ENCODE results near the gene PTTG1IP2.

PTTG1IP2 gene

GRCh38 chr7:90484706-90485105 lies 15.3 kb downstream of the PTTG1IP2 start:
- DNase-seq: no peak

- DNase-seq: no peak
Measured at GRCh38 chr7:90485734-90486316, 16.4 kb downstream of the PTTG1IP2 start.

GRCh38 chr7:90487808-90488207 lies 18.4 kb downstream of the PTTG1IP2 start:
- DNase-seq: no peak

GRCh38 chr7:90488220-90488619 lies 18.8 kb downstream of the PTTG1IP2 start:
- no peak for DNase-seq

GRCh38 chr7:90492250-90492649 lies 22.8 kb downstream of the PTTG1IP2 start:
- no peak for DNase-seq

- DNase-seq: no peak
Measured at GRCh38 chr7:90495241-90495640, 25.8 kb downstream of the PTTG1IP2 start.

GRCh38 chr7:90502539-90502938 lies 33.1 kb downstream of the PTTG1IP2 start:
- no peak for DNase-seq

- DNase-seq: no peak
Measured at GRCh38 chr7:90503367-90503766, 33.9 kb downstream of the PTTG1IP2 start.

GRCh38 chr7:90507692-90508091 lies 38.3 kb downstream of the PTTG1IP2 start:
- DNase-seq: no peak

GRCh38 chr7:90511776-90512175 lies 42.3 kb downstream of the PTTG1IP2 start:
- DNase-seq: no peak

- DNase-seq: no peak
Measured at GRCh38 chr7:90512821-90513254, 43.4 kb downstream of the PTTG1IP2 start.

- DNase-seq: no peak
Measured at GRCh38 chr7:90516257-90516656, 46.8 kb downstream of the PTTG1IP2 start.

- no peak for DNase-seq
Measured at GRCh38 chr7:90518630-90519029, 49.2 kb downstream of the PTTG1IP2 start.

- DNase-seq: peak; percentile 7
Measured at GRCh38 chr7:90520484-90520883, 51.0 kb downstream of the PTTG1IP2 start.

GRCh38 chr7:90530263-90530662 lies 60.8 kb downstream of the PTTG1IP2 start:
- no peak for DNase-seq

GRCh38 chr7:90532231-90532929 lies 62.9 kb downstream of the PTTG1IP2 start:
- DNase-seq: no peak

- no peak for DNase-seq
Measured at GRCh38 chr7:90536449-90536848, 67.0 kb downstream of the PTTG1IP2 start.

GRCh38 chr7:90538405-90538804 lies 69.0 kb downstream of the PTTG1IP2 start:
- no peak for DNase-seq

- no peak for DNase-seq
Measured at GRCh38 chr7:90540406-90540805, 71.0 kb downstream of the PTTG1IP2 start.

GRCh38 chr7:90551036-90551435 lies 81.6 kb downstream of the PTTG1IP2 start:
- DNase-seq: no peak

GRCh38 chr7:90552521-90552920 lies 83.1 kb downstream of the PTTG1IP2 start:
- peak; percentile 9 for DNase-seq

- no peak for DNase-seq
Measured at GRCh38 chr7:90560730-90561129, 91.3 kb downstream of the PTTG1IP2 start.
